ENCODE data around the gene METTL24. TPM values are rescaled to one million over a fixed set of nuclear protein-coding genes. Genes with fewer than 3 reads are reported as not detected.
"Not testable (repeated sequence)": the region's sequence is repeated elsewhere in the genome, so short reads cannot be mapped to it uniquely, and the experiment has no call there.

METTL24 gene
- total and polyA plus RNA-seq, 2 experiments from 2014 or later: 4.3 to 7.7 TPM

GRCh38 chr6:110307368-110307767, 50.8 kb downstream of the METTL24 start:
- Histone ChIP-seq H3K27ac (no peak overlapping the region), H3K4me1 (ENCODE audit: low read depth) (peaks cover 5% of the 10 kb centered on the region), H3K27me3 (no peaks in the 10 kb centered on the region), H3K36me3 (no peaks in the 10 kb centered on the region), H3K9me3 (ENCODE audit: low read depth) (no peaks in the 10 kb centered on the region), H3K4me3 (no peak overlapping the region)
- no peak for DNase-seq (ENCODE audit: low read depth in 1 of 2, low spot score in 1 of 2)
- TF ChIP-seq CTCF (IDR thresholded peaks at IDR 0.05; ENCODE audit: low read depth, low read length): no peak

- not testable (repeated sequence) for H3K9me3 ChIP-seq (ENCODE audit: low read depth); H3K4me3 ChIP-seq; H3K4me1 ChIP-seq (ENCODE audit: low read depth); H3K27ac ChIP-seq; DNase-seq (ENCODE audit: low read depth in 1 of 2, low spot score in 1 of 2); H3K27me3 ChIP-seq; H3K36me3 ChIP-seq
These were observed 52.3 kb downstream of the METTL24 start for GRCh38 chr6:110305832-110306231.

GRCh38 chr6:110303692-110304091, 54.5 kb downstream of the METTL24 start:
- DNase-seq (ENCODE audit: low read depth in 1 of 2, low spot score in 1 of 2); H3K4me3 ChIP-seq; H3K36me3 ChIP-seq; H3K9me3 ChIP-seq (ENCODE audit: low read depth); H3K27ac ChIP-seq; H3K4me1 ChIP-seq (ENCODE audit: low read depth); H3K27me3 ChIP-seq: not testable (repeated sequence)

GRCh38 chr6:110298916-110299315, 59.2 kb downstream of the METTL24 start:
- Histone ChIP-seq H3K36me3 (no peaks in the 10 kb centered on the region), H3K4me1 (ENCODE audit: low read depth) (peaks cover 4% of the 10 kb centered on the region), H3K27me3 (no peaks in the 10 kb centered on the region), H3K9me3 (ENCODE audit: low read depth) (no peaks in the 10 kb centered on the region), H3K4me3 (no peak overlapping the region), H3K27ac (no peak overlapping the region)
- TF ChIP-seq CTCF (IDR thresholded peaks at IDR 0.05; ENCODE audit: low read depth, low read length): no peak
- DNase-seq (ENCODE audit: low read depth in 1 of 2, low spot score in 1 of 2): no peak

- peaks cover 4% of the 10 kb centered on the region for H3K4me1 ChIP-seq (ENCODE audit: low read depth)
- no peaks in the 10 kb centered on the region for H3K9me3 ChIP-seq (ENCODE audit: low read depth)
- H3K27me3 ChIP-seq: no peaks in the 10 kb centered on the region
- no peak for DNase-seq (ENCODE audit: low read depth in 1 of 2, low spot score in 1 of 2)
- no peaks in the 10 kb centered on the region for H3K36me3 ChIP-seq
- no peak for TF ChIP-seq CTCF (IDR thresholded peaks at IDR 0.05; ENCODE audit: low read depth, low read length)
- H3K27ac ChIP-seq: no peak overlapping the region
- H3K4me3 ChIP-seq: no peak overlapping the region
These were observed 59.7 kb downstream of the METTL24 start for GRCh38 chr6:110298411-110298810.

GRCh38 chr6:110296241-110297025, 61.7 kb downstream of the METTL24 start:
- no peaks in the 10 kb centered on the region for H3K27me3 ChIP-seq
- H3K4me3 ChIP-seq: no peak overlapping the region
- no peaks in the 10 kb centered on the region for H3K9me3 ChIP-seq (ENCODE audit: low read depth)
- no peak overlapping the region for H3K27ac ChIP-seq
- H3K36me3 ChIP-seq: no peaks in the 10 kb centered on the region
- DNase-seq (ENCODE audit: low read depth in 1 of 2, low spot score in 1 of 2): no peak
- peaks cover 4% of the 10 kb centered on the region for H3K4me1 ChIP-seq (ENCODE audit: low read depth)
- TF ChIP-seq CTCF (IDR thresholded peaks at IDR 0.05; ENCODE audit: low read depth, low read length): no peak
